ENCODE measurements around the gene MTARC2. TPM values are rescaled to one million over a fixed set of nuclear protein-coding genes. Genes with fewer than 3 reads are reported as not detected.

Gene MTARC2
- total and polyA plus RNA-seq, 2 donors (not counting 1 experiment from before 2014, with no cell fraction given) = 16.3 to 22.6 TPM

GRCh38 chr1:220789532-220790147 is 41.5 kb downstream of the MTARC2 start:
- Histone ChIP-seq H3K27me3 (replicated peaks in 1 of 4; ENCODE audit: control extremely low read depth in 1 of 4, control insufficient read depth in 3 of 4, insufficient read depth in 4 of 4, low read length in 3 of 4) (peaks cover 0 to 22% (median 10%) of the 10 kb centered on the region in 4 experiments), H3K4me2 (replicated peaks; ENCODE audit: low read depth, low read length, poor library complexity, severe bottlenecking) (no peak overlapping the region), H3K79me2 (ENCODE audit: control insufficient read depth, insufficient read depth, low read length) (no peaks in the 10 kb centered on the region), H3K4me1 (ENCODE audit: control insufficient read depth in 2 of 2, insufficient read depth in 2 of 2, low read length in 2 of 2) (peaks cover 11 to 14% of the 10 kb centered on the region in 2 donors), H3K9me3 (ENCODE audit: control extremely low read depth in 1 of 3, control insufficient read depth in 2 of 3, insufficient read depth in 1 of 3, low read length in 2 of 3) (no peaks in the 10 kb centered on the region), H3K36me3 (replicated peaks in 1 of 2; ENCODE audit: control extremely low read depth in 1 of 2, control insufficient read depth in 1 of 2, extremely low read depth in 1 of 2, insufficient read depth in 2 of 2, low read length in 1 of 2) (no peaks in the 10 kb centered on the region), H3K27ac (ENCODE audit: low read length in 2 of 2) (no peak overlapping the region), H3K9ac (ENCODE audit: low read length) (no peak overlapping the region), H3K4me3 (ENCODE audit: control extremely low read depth in 1 of 5, extremely low read depth in 1 of 5, insufficient read depth in 1 of 5, low read depth in 2 of 5, low read length in 4 of 5) (no peak overlapping the region), H2AFZ (ENCODE audit: insufficient read depth, low read depth, low read length, poor library complexity, severe bottlenecking) (no peak overlapping the region), H4K20me1 (ENCODE audit: control insufficient read depth, insufficient read depth, low read length, poor library complexity, severe bottlenecking) (no peaks in the 10 kb centered on the region)
- Mint-ChIP-seq H3K27me3 (peaks cover 17% of the 10 kb centered on the region), H3K27ac (no peak overlapping the region), H3K4me3 (no peak overlapping the region), H3K9me3 (ENCODE audit: insufficient read depth) (no peaks in the 10 kb centered on the region), H3K4me1 (peaks cover 11% of the 10 kb centered on the region)
- no CpG with 5 or more reads among the region's 2 CpGs for WGBS (ENCODE audit: insufficient coverage)
- no peak for TF ChIP-seq CTCF (IDR thresholded peaks at IDR 0.05)
- TF ChIP-seq EZH2 (IDR thresholded peaks at IDR 0.05; ENCODE audit: borderline replicate concordance, insufficient read depth, low read depth, low read length, poor library complexity, severe bottlenecking) = no peak
- DNase-seq = no peak
- CTCF ChIA-PET = interaction anchor here (1.2 to 2.2 kb wide), 5 partner anchors 11 to 20 kb away, joined by 3 to 8 read pairs (median 5); no protein-coding TSS in a partner anchor
- POLR2A ChIA-PET = no interaction called here
- intact Hi-C loops (cut with micrococcal nuclease) = no loop called here
- no peak for ATAC-seq (ENCODE audit: low read depth)

GRCh38 chr1:220791285-220791684 is 43.2 kb downstream of the MTARC2 start:
- Mint-ChIP-seq H3K4me1 (peaks cover 5% of the 10 kb centered on the region), H3K4me3 (no peak overlapping the region), H3K9me3 (ENCODE audit: insufficient read depth) (no peaks in the 10 kb centered on the region), H3K27ac (no peak overlapping the region), H3K27me3 (peaks cover 3% of the 10 kb centered on the region)
- Histone ChIP-seq H3K27ac (ENCODE audit: low read length in 2 of 2) (no peak overlapping the region), H3K79me2 (ENCODE audit: control insufficient read depth, insufficient read depth, low read length) (no peaks in the 10 kb centered on the region), H3K27me3 (replicated peaks in 1 of 4; ENCODE audit: control extremely low read depth in 1 of 4, control insufficient read depth in 3 of 4, insufficient read depth in 4 of 4, low read length in 3 of 4) (peaks cover 0 to 10% (median 4%) of the 10 kb centered on the region in 4 experiments), H3K9ac (ENCODE audit: low read length) (no peak overlapping the region), H2AFZ (ENCODE audit: insufficient read depth, low read depth, low read length, poor library complexity, severe bottlenecking) (no peak overlapping the region), H4K20me1 (ENCODE audit: control insufficient read depth, insufficient read depth, low read length, poor library complexity, severe bottlenecking) (no peaks in the 10 kb centered on the region), H3K4me1 (ENCODE audit: control insufficient read depth in 2 of 2, insufficient read depth in 2 of 2, low read length in 2 of 2) (peaks cover 7 to 9% of the 10 kb centered on the region in 2 donors), H3K4me3 (ENCODE audit: control extremely low read depth in 1 of 5, extremely low read depth in 1 of 5, insufficient read depth in 1 of 5, low read depth in 2 of 5, low read length in 4 of 5) (no peak overlapping the region), H3K36me3 (replicated peaks in 1 of 2; ENCODE audit: control extremely low read depth in 1 of 2, control insufficient read depth in 1 of 2, extremely low read depth in 1 of 2, insufficient read depth in 2 of 2, low read length in 1 of 2) (no peaks in the 10 kb centered on the region), H3K9me3 (ENCODE audit: control extremely low read depth in 1 of 3, control insufficient read depth in 2 of 3, insufficient read depth in 1 of 3, low read length in 2 of 3) (no peaks in the 10 kb centered on the region), H3K4me2 (replicated peaks; ENCODE audit: low read depth, low read length, poor library complexity, severe bottlenecking) (no peak overlapping the region)
- ATAC-seq (ENCODE audit: low read depth) (no peak), DNase-seq (no peak)
- intact Hi-C loops (cut with micrococcal nuclease) = no loop called here
- no peak for TF ChIP-seq CTCF (IDR thresholded peaks at IDR 0.05)
- no peak for TF ChIP-seq EZH2 (IDR thresholded peaks at IDR 0.05; ENCODE audit: borderline replicate concordance, insufficient read depth, low read depth, low read length, poor library complexity, severe bottlenecking)
- ChIA-PET POLR2A (no interaction called here), CTCF (interaction anchor here (1.2 to 2.2 kb wide), 3 partner anchors 9 to 19 kb away, joined by 5 to 8 read pairs (median 5); no protein-coding TSS in a partner anchor)
- 18% methylated on average over 4 of the region's 6 CpGs for WGBS (ENCODE audit: insufficient coverage)

Data from B cell (primary cell).